22Rv1 (cell line): Measurements from ENCODE around the gene CPT1A.

Source experiments
- H3K27ac ChIP-seq: fragments of 450-650 bp; 2 replicates; pipeline ENCODE4 v1.5.1; 2017
- ZFX ChIP-seq: fragments of 450-650 bp; IDR thresholded peaks from 2 replicates; pipeline ENCODE4 v1.6.1; 2017; ENCODE audit warnings: antibody characterized with exemption, borderline replicate concordance
- TF ChIP-seq, protein P1 (sequence below): fragments of 450-650 bp; IDR thresholded peaks from 2 replicates; pipeline ENCODE4 v1.5.1; 2017; ENCODE audit warnings: mild to moderate bottlenecking

The CPT1A gene

GRCh38 chr11:68878022-68878421 lies 36.3 kb upstream of the CPT1A start:
- no peak overlapping the region for H3K27ac ChIP-seq
- TF ChIP-seq ZFX = no peak
- TF ChIP-seq, protein P1, sequence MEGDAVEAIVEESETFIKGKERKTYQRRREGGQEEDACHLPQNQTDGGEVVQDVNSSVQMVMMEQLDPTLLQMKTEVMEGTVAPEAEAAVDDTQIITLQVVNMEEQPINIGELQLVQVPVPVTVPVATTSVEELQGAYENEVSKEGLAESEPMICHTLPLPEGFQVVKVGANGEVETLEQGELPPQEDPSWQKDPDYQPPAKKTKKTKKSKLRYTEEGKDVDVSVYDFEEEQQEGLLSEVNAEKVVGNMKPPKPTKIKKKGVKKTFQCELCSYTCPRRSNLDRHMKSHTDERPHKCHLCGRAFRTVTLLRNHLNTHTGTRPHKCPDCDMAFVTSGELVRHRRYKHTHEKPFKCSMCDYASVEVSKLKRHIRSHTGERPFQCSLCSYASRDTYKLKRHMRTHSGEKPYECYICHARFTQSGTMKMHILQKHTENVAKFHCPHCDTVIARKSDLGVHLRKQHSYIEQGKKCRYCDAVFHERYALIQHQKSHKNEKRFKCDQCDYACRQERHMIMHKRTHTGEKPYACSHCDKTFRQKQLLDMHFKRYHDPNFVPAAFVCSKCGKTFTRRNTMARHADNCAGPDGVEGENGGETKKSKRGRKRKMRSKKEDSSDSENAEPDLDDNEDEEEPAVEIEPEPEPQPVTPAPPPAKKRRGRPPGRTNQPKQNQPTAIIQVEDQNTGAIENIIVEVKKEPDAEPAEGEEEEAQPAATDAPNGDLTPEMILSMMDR = no peak

- no peak for TF ChIP-seq ZFX
- TF ChIP-seq, protein P1 = no peak
- H3K27ac ChIP-seq = peak overlapping the region; percentile 45
Observed at GRCh38 chr11:68872216-68873003, 30.7 kb upstream of the CPT1A start.

- peak overlapping the region; percentile 23; the same call in 1 of the 2 replicates for H3K27ac ChIP-seq
- TF ChIP-seq, protein P1 = no peak
- TF ChIP-seq ZFX = no peak
Observed at GRCh38 chr11:68870470-68870869, 28.8 kb upstream of the CPT1A start.

DNA sequence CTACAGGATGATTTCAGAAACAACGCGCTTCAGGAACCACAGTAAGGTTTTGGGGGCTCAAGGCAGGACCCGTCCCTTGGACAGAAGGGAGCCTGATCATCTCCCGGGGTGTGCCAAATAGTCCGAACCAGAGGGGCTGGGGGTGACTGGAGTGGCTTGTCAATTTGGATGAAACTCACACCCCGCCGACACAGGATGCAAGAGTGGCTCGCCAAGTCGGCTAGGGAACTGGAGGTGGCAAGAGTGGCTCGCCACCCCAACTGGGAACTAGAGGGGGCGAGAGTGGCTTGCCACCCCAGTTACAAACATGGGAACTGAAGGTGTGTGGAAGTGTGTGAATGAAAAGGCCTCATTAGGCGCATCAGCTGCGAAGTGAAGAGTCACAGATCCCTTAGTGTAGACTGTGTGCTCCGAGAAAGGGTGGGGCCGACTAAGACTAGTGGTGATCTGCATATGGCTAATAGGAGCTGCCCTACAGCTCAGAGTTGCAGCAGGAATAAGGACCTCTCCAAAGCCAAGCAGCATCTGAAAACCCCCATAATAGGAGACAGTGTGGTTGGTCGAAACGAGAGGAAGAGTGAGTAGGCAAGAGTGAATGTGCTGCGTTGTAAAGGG lies 26.6 kb upstream of the CPT1A start:
- no peak overlapping the region for H3K27ac ChIP-seq
- TF ChIP-seq, protein P1 = no peak
- TF ChIP-seq ZFX = no peak

- TF ChIP-seq, protein P1 = no peak
- TF ChIP-seq ZFX = no peak
Observed at GRCh38 chr11:68867066-68867465, 25.4 kb upstream of the CPT1A start.

GRCh38 chr11:68865241-68865640 lies 23.5 kb upstream of the CPT1A start:
- TF ChIP-seq, protein P1 = no peak
- TF ChIP-seq ZFX = no peak
- H3K27ac ChIP-seq = no peak overlapping the region

More at GRCh38 chr11:68867066-68867465, 25.4 kb upstream of the CPT1A start:
- no peak overlapping the region for H3K27ac ChIP-seq
